H9 (cell line): Measurements from ENCODE around the gene SUFU. TPM values are rescaled to one million over a fixed set of nuclear protein-coding genes. Genes with fewer than 3 reads are reported as not detected.

Experiments
- DNase-seq: peaks from one replicate; pipeline ENCODE4 v3.0.0-alpha.2; 2017
- H2AFZ ChIP-seq: one replicate; pipeline ENCODE4 v1.6.1; 2013; ENCODE audit warnings: mild to moderate bottlenecking, low read length, control low read depth, moderate library complexity
- H2AK5ac ChIP-seq: 2 replicates; pipeline ENCODE4 v1.6.1; 2013; ENCODE audit warnings: low read length, control low read depth, mixed read lengths; ENCODE audit not compliant: insufficient read length
- H2BK120ac ChIP-seq: one replicate; pipeline ENCODE4 v1.6.1; 2013; ENCODE audit warnings: low read depth, mild to moderate bottlenecking, low read length, control low read depth, inconsistent platforms; ENCODE audit not compliant: poor library complexity, severe bottlenecking
- H2BK12ac ChIP-seq: 2 replicates; pipeline ENCODE4 v1.6.1; 2013; ENCODE audit warnings: low read length, control low read depth, mixed read lengths, low read depth; ENCODE audit not compliant: insufficient read length
- H2BK15ac ChIP-seq: 2 replicates; pipeline ENCODE4 v1.6.1; 2013; ENCODE audit warnings: low read depth, low read length, control low read depth
- H2BK20ac ChIP-seq: one replicate; pipeline ENCODE4 v1.6.1; 2013; ENCODE audit warnings: low read depth, mild to moderate bottlenecking, low read length, control low read depth, inconsistent platforms; ENCODE audit not compliant: poor library complexity, severe bottlenecking
- H2BK5ac ChIP-seq: 2 replicates; pipeline ENCODE4 v1.6.1; 2013; ENCODE audit warnings: low read length, control low read depth, mixed read lengths; ENCODE audit not compliant: insufficient read length
- H3K14ac ChIP-seq: 2 replicates; pipeline ENCODE4 v1.6.1; 2013; ENCODE audit warnings: low read length, control low read depth; ENCODE audit not compliant: insufficient read depth
- H3K18ac ChIP-seq: 2 replicates; pipeline ENCODE4 v1.6.1; 2013; ENCODE audit warnings: low read depth, mild to moderate bottlenecking, mixed read lengths, low read length, control low read depth; ENCODE audit not compliant: insufficient read length
- H3K23ac ChIP-seq: 2 replicates; pipeline ENCODE4 v1.6.1; 2013; ENCODE audit warnings: low read length, control low read depth, mixed read lengths, low read depth; ENCODE audit not compliant: insufficient read length
- H3K23me2 ChIP-seq: 2 replicates; pipeline ENCODE4 v1.6.1; 2013; ENCODE audit warnings: low read depth, mild to moderate bottlenecking, mixed read lengths, low read length, control low read depth; ENCODE audit not compliant: insufficient read length, poor library complexity, severe bottlenecking
- H3K27ac ChIP-seq: 2 replicates; pipeline ENCODE4 v1.5.1; 2013; ENCODE audit warnings: low read length, control low read depth, mixed read lengths, low read depth; ENCODE audit not compliant: insufficient read length
- H3K27me3 ChIP-seq: 2 replicates; pipeline ENCODE4 v1.6.1; 2013; ENCODE audit warnings: low read length, control low read depth, inconsistent platforms; ENCODE audit not compliant: insufficient read depth
- H3K4ac ChIP-seq: 2 replicates; pipeline ENCODE4 v1.6.1; 2013; ENCODE audit warnings: low read depth, mild to moderate bottlenecking, control low read depth, inconsistent platforms, low read length, moderate library complexity
- H3K4me1 ChIP-seq: 2 replicates; pipeline ENCODE4 v1.6.1; 2013; ENCODE audit warnings: low read length, control low read depth, inconsistent platforms; ENCODE audit not compliant: insufficient read depth
- H3K4me2 ChIP-seq: 2 replicates; pipeline ENCODE4 v1.6.1; 2013; ENCODE audit warnings: low read length, control low read depth, mixed read lengths; ENCODE audit not compliant: insufficient read length, insufficient read depth
- H3K56ac ChIP-seq: 2 replicates; pipeline ENCODE4 v1.6.1; 2013; ENCODE audit warnings: low read depth, mild to moderate bottlenecking, mixed read lengths, low read length, control low read depth; ENCODE audit not compliant: insufficient read length
- H3K79me1 ChIP-seq: 2 replicates; pipeline ENCODE4 v1.6.1; 2013; ENCODE audit warnings: low read depth, mild to moderate bottlenecking, moderate library complexity, low read length, control low read depth, inconsistent platforms; ENCODE audit not compliant: insufficient read depth, poor library complexity, severe bottlenecking
- H3K79me2 ChIP-seq: 2 replicates; pipeline ENCODE4 v1.6.1; 2013; ENCODE audit warnings: low read length, control low read depth, inconsistent platforms; ENCODE audit not compliant: insufficient read depth
- H3K9ac ChIP-seq: 2 replicates; pipeline ENCODE4 v1.6.1; 2013; ENCODE audit warnings: low read length, control low read depth, mixed read lengths; ENCODE audit not compliant: insufficient read length; ENCODE audit errors: extremely low read depth
- H3K9me3 ChIP-seq: one replicate; pipeline ENCODE4 v1.6.1; 2013; ENCODE audit warnings: low read depth, low read length, inconsistent platforms; ENCODE audit not compliant: control insufficient read depth
- H3T11ph ChIP-seq: one replicate; pipeline ENCODE4 v1.6.1; 2013; ENCODE audit warnings: mild to moderate bottlenecking, low read length, control low read depth, inconsistent platforms
- H4K20me1 ChIP-seq: one replicate; pipeline ENCODE4 v1.6.1; 2013; ENCODE audit not compliant: control insufficient read depth, insufficient read length, insufficient read depth
- H4K5ac ChIP-seq: 2 replicates; pipeline ENCODE4 v1.6.1; 2013; ENCODE audit warnings: low read depth, mild to moderate bottlenecking, mixed read lengths, low read length, control low read depth; ENCODE audit not compliant: insufficient read length
- H4K8ac ChIP-seq: replicated peaks from 2 replicates; pipeline ENCODE4 v1.6.1; 2013; ENCODE audit warnings: low read length, control low read depth, mixed read lengths, low read depth; ENCODE audit not compliant: insufficient read length
- H4K91ac ChIP-seq: 2 replicates; pipeline ENCODE4 v1.6.1; 2013; ENCODE audit warnings: low read depth, mild to moderate bottlenecking, moderate library complexity, mixed read lengths, low read length, control low read depth; ENCODE audit not compliant: insufficient read length
- H3K27ac Mint-ChIP-seq, 3 experiments: 2 replicates in 2 of 3; 3 replicates in 1 of 3; pipeline ENCODE4 v1.8.0; 2020 to 2021; ENCODE audit warnings: mixed read lengths in 3 of 3, mild to moderate bottlenecking in 1 of 3, moderate library complexity in 1 of 3
- H3K27me3 Mint-ChIP-seq: 2 replicates; pipeline ENCODE4 v1.8.0; 2021; ENCODE audit warnings: low read depth, mild to moderate bottlenecking, moderate library complexity, mixed read lengths
- H3K36me3 Mint-ChIP-seq, 3 experiments: 2 replicates in 2 of 3; 3 replicates in 1 of 3; pipeline ENCODE4 v1.8.0; 2020 to 2021; ENCODE audit warnings: low read depth in 3 of 3, mixed read lengths in 3 of 3; ENCODE audit not compliant: insufficient read depth in 1 of 3
- H3K4me1 Mint-ChIP-seq, 2 experiments: 2 replicates each; pipeline ENCODE4 v1.8.0; 2020; ENCODE audit warnings: mixed read lengths in 2 of 2
- H3K4me3 Mint-ChIP-seq, 2 experiments: 2 replicates in 1 of 2; 3 replicates in 1 of 2; pipeline ENCODE4 v1.8.0; 2020 to 2021; ENCODE audit warnings: mild to moderate bottlenecking in 2 of 2, mixed read lengths in 2 of 2, moderate library complexity in 1 of 2
- H3K9me3 Mint-ChIP-seq, 2 experiments: 2 replicates in 1 of 2; 3 replicates in 1 of 2; pipeline ENCODE4 v1.8.0; 2020; ENCODE audit warnings: mild to moderate bottlenecking in 2 of 2, mixed read lengths in 2 of 2, moderate library complexity in 1 of 2
- WGBS: extraction: QIAGEN DNeasy Blood & Tissue Kit; methylation state at CpG from one replicate; pipeline ENCODE4 v1.1.7; 2013; ENCODE audit warnings: missing lambda C conversion rate, low lambda C conversion rate, mixed read lengths; ENCODE audit not compliant: insufficient read length; ENCODE audit errors: extremely low coverage; 5-methylcytosine and 5-hydroxymethylcytosine counted together
- total RNA-seq: library from RNA; stranded (reverse); gene quantifications from 2 replicates; pipeline ENCODE4 v1.2.1, GENCODE V29; 2021
- TF ChIP-seq, protein P1 (sequence below): fragments of 200-600 bp; sonication (generic); conservative IDR thresholded peaks from 3 replicates; pipeline ENCODE4 v1.8.0; 2021; ENCODE audit warnings: antibody characterized with exemption, mild to moderate bottlenecking

SUFU gene
- total RNA-seq, 1 experiment from 2014 or later, result 9.5 TPM

- H2BK20ac ChIP-seq, result no peak overlapping the region
- H3K79me2 ChIP-seq, result no peaks in the 10 kb centered on the region
- H2AFZ ChIP-seq, result no peak overlapping the region
- H3K18ac ChIP-seq, result no peak overlapping the region
- H3K9me3 ChIP-seq, result no peaks in the 10 kb centered on the region
- no peak overlapping the region for H3K23ac ChIP-seq
- Mint-ChIP-seq H3K27ac (no peak overlapping the region), H3K4me1 (peaks cover 0 to 4% of the 10 kb centered on the region in 2 experiments; a peak in 2 of 4 replicates), H3K4me3 (no peak overlapping the region), H3K36me3 (peaks cover 0 to 4% (median 0%) of the 10 kb centered on the region in 3 experiments; a peak in 1 of 7 replicates), H3K9me3 (no peaks in the 10 kb centered on the region), H3K27me3 (no peaks in the 10 kb centered on the region)
- H2BK5ac ChIP-seq, result no peak overlapping the region
- H3K27me3 ChIP-seq, result no peaks in the 10 kb centered on the region
- no peak overlapping the region for H3K4me2 ChIP-seq
- no peak overlapping the region for H2BK15ac ChIP-seq
- no peak overlapping the region for H4K91ac ChIP-seq
- DNase-seq, result no peak
- H3K27ac ChIP-seq, result no peak overlapping the region
- TF ChIP-seq, protein P1, sequence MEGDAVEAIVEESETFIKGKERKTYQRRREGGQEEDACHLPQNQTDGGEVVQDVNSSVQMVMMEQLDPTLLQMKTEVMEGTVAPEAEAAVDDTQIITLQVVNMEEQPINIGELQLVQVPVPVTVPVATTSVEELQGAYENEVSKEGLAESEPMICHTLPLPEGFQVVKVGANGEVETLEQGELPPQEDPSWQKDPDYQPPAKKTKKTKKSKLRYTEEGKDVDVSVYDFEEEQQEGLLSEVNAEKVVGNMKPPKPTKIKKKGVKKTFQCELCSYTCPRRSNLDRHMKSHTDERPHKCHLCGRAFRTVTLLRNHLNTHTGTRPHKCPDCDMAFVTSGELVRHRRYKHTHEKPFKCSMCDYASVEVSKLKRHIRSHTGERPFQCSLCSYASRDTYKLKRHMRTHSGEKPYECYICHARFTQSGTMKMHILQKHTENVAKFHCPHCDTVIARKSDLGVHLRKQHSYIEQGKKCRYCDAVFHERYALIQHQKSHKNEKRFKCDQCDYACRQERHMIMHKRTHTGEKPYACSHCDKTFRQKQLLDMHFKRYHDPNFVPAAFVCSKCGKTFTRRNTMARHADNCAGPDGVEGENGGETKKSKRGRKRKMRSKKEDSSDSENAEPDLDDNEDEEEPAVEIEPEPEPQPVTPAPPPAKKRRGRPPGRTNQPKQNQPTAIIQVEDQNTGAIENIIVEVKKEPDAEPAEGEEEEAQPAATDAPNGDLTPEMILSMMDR, result no peak
- H3K79me1 ChIP-seq, result no peaks in the 10 kb centered on the region
- no peak overlapping the region for H2BK12ac ChIP-seq
- H3T11ph ChIP-seq, result no peak overlapping the region
- H3K56ac ChIP-seq, result no peak overlapping the region
- no peaks in the 10 kb centered on the region for H3K4me1 ChIP-seq
- H2BK120ac ChIP-seq, result no peak overlapping the region
- no peak overlapping the region for H3K9ac ChIP-seq
- H2AK5ac ChIP-seq, result no peak overlapping the region
- H3K23me2 ChIP-seq, result no peaks in the 10 kb centered on the region
- no peak overlapping the region for H4K5ac ChIP-seq
- no peaks in the 10 kb centered on the region for H4K20me1 ChIP-seq
- no peak overlapping the region for H3K14ac ChIP-seq
- H3K4ac ChIP-seq, result no peak overlapping the region
- no peak overlapping the region for H4K8ac ChIP-seq
- no CpG with 5 or more reads among the region's 5 CpGs for WGBS
These were observed 101.9 kb downstream of the SUFU start for GRCh38 chr10:102605712-102606111.
